Activated CD4-positive, alpha-beta memory T cell treated with anti-CD3 and anti-CD28 coated beads, Interleukin-2, amount 10 ng/mL, durations not matched to agents 7 days and 5 days (primary cell): Measurements from ENCODE around the gene RRBP1. TPM values are rescaled to one million over a fixed set of nuclear protein-coding genes. Genes with fewer than 3 reads are reported as not detected.

ENCODE experiments used
- CTCF ChIA-PET: fragments of 350-600 bp; sonication (Branson Sonifier 250); formaldehyde crosslinking; loops from one replicate; lab custom pipeline; 2021; ENCODE audit warnings: antibody characterized with exemption, inconsistent platforms; lab: Charles Lee
- POLR2A ChIA-PET: fragments of 350-600 bp; sonication (Branson Sonifier 250); formaldehyde crosslinking; loops from one replicate; lab custom pipeline; 2021; ENCODE audit warnings: antibody characterized with exemption; lab: Charles Lee
- DNase-seq: peaks from one replicate; pipeline ENCODE4 v3.0.0-alpha.2; 2020
- H3K27ac Mint-ChIP-seq: one replicate; pipeline ENCODE4 v1.8.0; 2021; ENCODE audit warnings: mild to moderate bottlenecking, mixed read lengths
- H3K27me3 Mint-ChIP-seq: one replicate; pipeline ENCODE4 v1.8.0; 2021; ENCODE audit warnings: mixed read lengths
- H3K36me3 Mint-ChIP-seq: one replicate; pipeline ENCODE4 v1.8.0; 2021; ENCODE audit warnings: low read depth, mixed read lengths
- H3K4me1 Mint-ChIP-seq: one replicate; pipeline ENCODE4 v1.8.0; 2021; ENCODE audit warnings: mixed read lengths
- H3K4me3 Mint-ChIP-seq: one replicate; pipeline ENCODE4 v1.8.0; 2021; ENCODE audit warnings: mild to moderate bottlenecking, mixed read lengths
- H3K9me3 Mint-ChIP-seq: one replicate; pipeline ENCODE4 v1.8.0; 2021; ENCODE audit warnings: mixed read lengths
- total RNA-seq, 2 experiments: library from RNA; stranded (reverse); gene quantifications; one replicate each; pipeline ENCODE4 v1.2.3, GENCODE V29; 2021

RRBP1 gene
- total RNA-seq, 2 experiments from 2014 or later = 82.3 to 85.7 TPM

DNA sequence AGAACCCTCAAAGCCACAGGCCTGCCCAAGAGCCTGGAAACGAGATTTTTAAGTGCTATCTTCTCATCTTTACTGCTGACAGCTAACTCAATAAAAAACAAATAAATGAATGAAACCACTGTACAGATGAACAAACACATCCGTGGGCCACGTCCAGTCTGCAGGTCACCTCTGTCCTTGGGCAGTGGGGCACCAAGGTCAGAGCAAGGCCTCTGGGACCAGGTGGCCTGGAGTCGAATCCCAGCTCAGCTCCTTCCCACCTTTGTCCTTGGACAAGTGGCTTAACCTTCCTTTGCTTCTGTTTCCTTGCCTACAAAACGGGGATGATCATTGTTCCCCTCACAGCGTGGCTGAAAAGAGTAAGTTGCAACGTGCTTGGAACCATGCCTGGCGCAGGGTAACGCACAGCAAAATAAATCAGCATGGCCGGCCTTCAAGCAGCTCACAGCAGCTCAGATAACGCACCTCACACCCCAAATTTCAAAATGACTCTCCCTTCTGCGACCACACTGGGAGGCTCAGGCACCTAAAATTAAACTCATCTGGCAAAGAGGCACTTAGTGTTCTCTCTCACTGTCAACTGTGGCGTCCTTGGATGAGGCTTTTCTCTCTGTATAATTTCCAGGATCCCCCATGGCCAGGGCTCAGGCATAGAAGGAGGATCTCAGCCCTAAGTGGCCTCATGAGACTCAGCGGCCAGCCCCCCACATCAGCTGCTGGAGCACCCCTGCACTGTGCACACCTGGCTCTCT, 35.7 kb downstream of the RRBP1 start:
- no peak for DNase-seq
- Mint-ChIP-seq H3K27ac (no peak overlapping the region), H3K36me3 (peaks cover 7% of the 10 kb centered on the region), H3K9me3 (no peaks in the 10 kb centered on the region), H3K4me3 (no peak overlapping the region), H3K27me3 (no peaks in the 10 kb centered on the region), H3K4me1 (peaks cover 9% of the 10 kb centered on the region)
- CTCF ChIA-PET = interaction anchor here (1.0 kb wide), 1 partner anchor 254 kb away, joined by 3 read pairs; no protein-coding TSS in a partner anchor
- POLR2A ChIA-PET = no interaction called here

DNA sequence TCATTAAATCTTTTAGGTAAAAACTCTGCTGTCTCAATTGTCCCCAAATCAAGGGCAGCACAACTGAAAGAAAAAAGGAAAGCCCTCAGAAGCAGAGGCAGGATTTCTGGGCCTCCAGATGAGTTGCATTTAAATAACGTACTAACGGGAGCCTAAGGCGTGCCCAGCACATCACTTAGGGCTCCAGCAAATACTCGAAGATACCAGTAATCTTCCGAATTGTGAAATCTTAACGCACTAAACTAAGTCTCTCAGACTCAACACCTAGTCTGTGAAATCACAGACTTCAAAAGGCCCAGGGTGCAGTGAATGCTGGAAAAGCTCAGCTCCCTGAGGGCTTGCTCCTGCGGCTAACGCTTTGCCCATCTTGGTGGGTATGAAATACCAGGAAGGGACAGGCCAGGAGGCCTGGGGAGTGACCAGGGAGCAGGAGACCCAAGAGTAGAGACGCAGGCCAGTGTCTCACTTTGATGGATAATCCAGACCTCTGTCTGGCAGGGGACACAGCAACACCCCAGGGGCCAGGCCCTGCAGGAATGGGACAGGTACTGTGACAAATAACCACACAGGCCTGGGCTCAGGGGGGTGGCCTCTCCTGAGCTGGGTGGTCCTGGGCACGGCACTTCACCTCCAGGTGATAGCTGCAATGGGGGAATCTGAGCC, 36.4 kb downstream of the RRBP1 start:
- DNase-seq = no peak
- Mint-ChIP-seq H3K36me3 (peaks cover 6% of the 10 kb centered on the region), H3K9me3 (no peaks in the 10 kb centered on the region), H3K4me3 (no peak overlapping the region), H3K27ac (no peak overlapping the region), H3K27me3 (no peaks in the 10 kb centered on the region), H3K4me1 (peaks cover 7% of the 10 kb centered on the region)
- POLR2A ChIA-PET = no interaction called here
- CTCF ChIA-PET = interaction anchor here (1.0 kb wide), 1 partner anchor 254 kb away, joined by 3 read pairs; no protein-coding TSS in a partner anchor

DNA sequence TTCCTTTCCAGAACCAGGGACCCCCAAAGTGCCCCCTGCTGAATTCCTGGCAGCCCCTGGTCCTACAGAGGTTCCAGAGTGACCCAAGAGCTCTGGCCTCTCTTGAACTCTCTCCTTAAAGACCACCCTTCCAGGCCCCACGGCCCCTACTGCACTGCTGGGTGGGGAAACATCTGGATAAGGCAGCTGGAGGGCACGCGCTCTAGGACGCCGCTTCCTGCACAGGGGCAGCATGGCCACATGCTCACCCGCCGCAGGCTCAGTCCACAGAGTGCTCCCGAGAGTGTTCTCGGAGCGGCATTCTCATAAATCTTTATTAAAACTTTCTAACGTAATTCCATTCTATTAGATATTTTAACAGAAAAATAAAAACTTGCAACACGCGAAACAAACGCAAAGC, 37.0 kb downstream of the RRBP1 start:
- POLR2A ChIA-PET = no interaction called here
- H3K9me3 Mint-ChIP-seq = no peaks in the 10 kb centered on the region
- no peaks in the 10 kb centered on the region for H3K27me3 Mint-ChIP-seq
- CTCF ChIA-PET = no interaction called here
- no peak overlapping the region for H3K4me3 Mint-ChIP-seq
- peaks cover 7% of the 10 kb centered on the region for H3K4me1 Mint-ChIP-seq
- H3K36me3 Mint-ChIP-seq = peaks cover 8% of the 10 kb centered on the region
- H3K27ac Mint-ChIP-seq = no peak overlapping the region
- no peak for DNase-seq

DNA sequence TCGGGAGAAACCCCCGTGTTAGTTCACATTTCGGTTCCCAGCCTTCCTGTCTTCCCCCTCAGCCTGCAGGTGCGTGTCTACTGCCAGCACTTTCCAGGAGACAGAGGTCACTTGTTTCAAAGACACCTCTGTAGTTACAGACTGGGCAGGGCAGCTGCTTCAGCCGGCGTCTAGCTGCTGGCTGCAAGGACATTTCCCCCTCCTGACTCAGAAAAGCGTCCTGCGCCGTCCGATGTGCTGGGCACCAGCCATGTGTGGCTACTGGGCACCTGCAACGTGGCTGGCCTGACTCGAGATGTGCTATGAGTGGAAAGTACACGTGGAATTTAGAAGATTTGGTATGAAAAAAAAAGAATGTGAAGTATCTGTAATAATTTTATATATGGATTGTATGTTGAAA, 37.6 kb downstream of the RRBP1 start:
- peaks cover 8% of the 10 kb centered on the region for H3K36me3 Mint-ChIP-seq
- CTCF ChIA-PET = no interaction called here
- no peak for DNase-seq
- H3K4me1 Mint-ChIP-seq = peaks cover 7% of the 10 kb centered on the region
- H3K27me3 Mint-ChIP-seq = no peaks in the 10 kb centered on the region
- POLR2A ChIA-PET = no interaction called here
- H3K27ac Mint-ChIP-seq = no peak overlapping the region
- H3K4me3 Mint-ChIP-seq = no peak overlapping the region
- H3K9me3 Mint-ChIP-seq = no peaks in the 10 kb centered on the region

DNA sequence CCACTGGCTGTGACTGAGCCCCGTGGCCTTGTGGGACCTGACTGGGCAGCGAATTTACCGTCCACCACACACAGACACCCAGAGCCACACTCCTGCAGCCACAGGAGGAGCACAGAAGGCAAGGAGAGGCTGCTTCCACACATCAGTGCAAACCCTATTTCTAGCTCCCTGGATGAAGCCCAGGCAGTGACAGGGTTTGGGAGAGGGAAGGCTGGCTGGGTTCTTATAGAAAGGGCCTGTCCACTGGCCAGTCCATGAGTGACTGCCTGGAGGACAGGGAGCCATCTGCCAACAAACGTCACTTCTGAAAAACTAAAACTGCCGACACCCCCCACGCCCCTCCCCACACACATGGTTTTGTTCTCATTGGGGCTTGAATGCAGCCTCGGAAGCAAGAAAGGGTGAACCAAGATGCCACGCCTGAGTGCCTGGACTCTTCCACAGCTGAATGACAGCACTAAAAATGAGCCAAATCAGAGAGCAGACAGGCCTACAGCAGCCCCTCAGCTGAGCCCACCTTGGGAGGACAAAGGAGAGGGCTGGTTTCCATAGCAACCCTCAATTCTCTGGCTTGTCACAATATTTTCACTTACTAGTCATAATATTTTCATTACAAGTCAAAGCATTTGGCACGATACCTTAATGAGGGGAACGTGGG, 38.4 kb downstream of the RRBP1 start:
- DNase-seq = no peak
- H3K9me3 Mint-ChIP-seq = no peaks in the 10 kb centered on the region
- H3K36me3 Mint-ChIP-seq = peaks cover 8% of the 10 kb centered on the region
- H3K4me1 Mint-ChIP-seq = peaks cover 2% of the 10 kb centered on the region
- ChIA-PET CTCF (no interaction called here), POLR2A (no interaction called here)
- H3K27ac Mint-ChIP-seq = no peak overlapping the region
- H3K27me3 Mint-ChIP-seq = no peaks in the 10 kb centered on the region
- no peak overlapping the region for H3K4me3 Mint-ChIP-seq

DNA sequence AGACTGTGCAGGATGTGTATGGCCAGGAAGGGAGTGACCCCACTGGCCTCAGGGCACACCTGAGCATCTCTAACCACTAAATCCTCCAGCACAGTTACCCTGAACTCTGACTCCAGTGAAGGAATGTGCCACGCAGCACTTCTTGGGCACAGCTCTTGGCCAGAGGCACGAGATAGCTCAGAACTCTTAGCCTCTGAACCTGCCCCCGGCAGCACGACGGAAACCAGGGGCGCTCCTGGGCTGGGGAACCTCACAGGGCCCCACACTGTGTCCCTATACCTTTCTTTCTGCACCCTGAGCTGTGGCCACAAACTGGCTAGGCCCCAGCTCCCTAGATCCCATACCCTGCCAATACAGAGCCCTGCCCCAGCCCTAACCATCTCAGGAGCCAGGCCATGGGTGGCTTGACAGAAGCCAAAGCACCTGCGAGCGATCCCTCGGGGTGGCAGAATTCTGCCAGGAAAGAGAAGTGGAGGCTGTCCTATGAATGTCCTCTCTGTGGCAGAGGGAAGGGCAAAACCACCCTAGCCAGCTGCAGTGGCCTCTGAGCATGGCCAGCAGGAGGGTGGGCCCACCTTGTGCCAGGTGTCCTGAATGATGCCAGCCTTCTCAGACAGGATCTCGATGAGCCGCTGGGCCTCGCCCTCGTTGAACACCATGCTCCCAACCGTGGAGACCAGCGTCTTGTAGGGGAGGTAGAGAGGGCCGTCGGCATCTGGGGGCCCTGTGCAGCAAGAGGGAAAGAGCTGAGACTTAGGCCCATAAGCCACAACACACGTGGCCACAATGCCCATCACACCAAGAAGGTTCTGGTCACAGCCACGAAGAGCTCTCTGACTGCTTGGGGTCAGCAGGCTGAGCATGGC, 39.4 kb downstream of the RRBP1 start:
- no peak overlapping the region for H3K27ac Mint-ChIP-seq

DNA sequence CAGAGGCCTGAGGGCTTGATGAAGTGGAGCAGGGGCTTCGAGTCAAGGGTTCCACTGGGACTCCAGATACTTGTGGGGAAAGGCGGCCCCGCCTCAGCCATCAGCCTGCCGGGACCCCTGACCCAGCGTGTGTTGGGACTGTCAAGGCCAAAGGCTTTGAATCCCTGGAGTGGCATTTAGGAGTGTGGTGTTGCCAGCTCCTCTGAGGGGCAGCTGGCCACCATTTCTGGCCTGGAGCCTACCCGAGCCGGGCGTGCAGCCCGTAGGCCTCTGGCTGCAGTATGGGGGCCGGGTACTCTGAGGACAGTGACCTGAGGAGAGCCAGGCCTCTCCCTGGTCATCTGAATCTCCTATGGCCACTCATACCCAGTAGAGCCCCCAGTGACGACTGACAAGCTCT, 40.0 kb downstream of the RRBP1 start:
- H3K36me3 Mint-ChIP-seq = peaks cover 8% of the 10 kb centered on the region
- CTCF ChIA-PET = no interaction called here
- no peak overlapping the region for H3K4me3 Mint-ChIP-seq
- no peak overlapping the region for H3K27ac Mint-ChIP-seq
- no peaks in the 10 kb centered on the region for H3K9me3 Mint-ChIP-seq
- H3K4me1 Mint-ChIP-seq = peaks cover 2% of the 10 kb centered on the region
- POLR2A ChIA-PET = no interaction called here
- DNase-seq = no peak
- H3K27me3 Mint-ChIP-seq = no peaks in the 10 kb centered on the region

More for the DNA sequence above, 39.4 kb downstream of the RRBP1 start:
- H3K4me1 Mint-ChIP-seq = peaks cover 2% of the 10 kb centered on the region
- peaks cover 8% of the 10 kb centered on the region for H3K36me3 Mint-ChIP-seq
- CTCF ChIA-PET = no interaction called here
- no peaks in the 10 kb centered on the region for H3K27me3 Mint-ChIP-seq
- DNase-seq = no peak
- POLR2A ChIA-PET = no interaction called here
- H3K9me3 Mint-ChIP-seq = no peaks in the 10 kb centered on the region
- no peak overlapping the region for H3K4me3 Mint-ChIP-seq

DNA sequence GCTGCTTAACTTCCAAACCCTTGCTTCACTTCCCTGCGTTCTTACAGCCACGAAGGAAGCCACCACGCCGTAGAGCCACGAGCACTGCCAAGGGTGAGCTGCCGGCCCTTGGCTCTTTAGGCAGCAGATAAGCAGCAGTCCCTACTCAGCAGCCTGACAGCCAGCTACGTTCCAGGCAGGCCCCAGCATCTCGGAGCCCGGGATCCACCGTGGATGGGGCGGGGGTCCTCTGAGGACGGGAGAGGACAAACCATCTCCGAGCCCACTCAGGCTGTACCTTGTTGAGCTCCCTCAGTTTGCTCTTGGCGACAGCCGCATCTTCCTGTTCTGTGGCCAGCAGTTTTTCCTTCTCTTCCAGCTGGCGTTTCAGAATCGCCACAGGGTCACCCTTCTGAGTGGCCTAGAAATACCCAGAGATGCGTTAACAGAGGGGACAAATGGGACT, 40.5 kb downstream of the RRBP1 start:
- H3K4me3 Mint-ChIP-seq = no peak overlapping the region
- no peaks in the 10 kb centered on the region for H3K9me3 Mint-ChIP-seq
- H3K4me1 Mint-ChIP-seq = no peaks in the 10 kb centered on the region
- H3K27ac Mint-ChIP-seq = no peak overlapping the region
- ChIA-PET CTCF (no interaction called here), POLR2A (no interaction called here)
- no peak for DNase-seq
- peaks cover 8% of the 10 kb centered on the region for H3K36me3 Mint-ChIP-seq
- no peaks in the 10 kb centered on the region for H3K27me3 Mint-ChIP-seq

DNA sequence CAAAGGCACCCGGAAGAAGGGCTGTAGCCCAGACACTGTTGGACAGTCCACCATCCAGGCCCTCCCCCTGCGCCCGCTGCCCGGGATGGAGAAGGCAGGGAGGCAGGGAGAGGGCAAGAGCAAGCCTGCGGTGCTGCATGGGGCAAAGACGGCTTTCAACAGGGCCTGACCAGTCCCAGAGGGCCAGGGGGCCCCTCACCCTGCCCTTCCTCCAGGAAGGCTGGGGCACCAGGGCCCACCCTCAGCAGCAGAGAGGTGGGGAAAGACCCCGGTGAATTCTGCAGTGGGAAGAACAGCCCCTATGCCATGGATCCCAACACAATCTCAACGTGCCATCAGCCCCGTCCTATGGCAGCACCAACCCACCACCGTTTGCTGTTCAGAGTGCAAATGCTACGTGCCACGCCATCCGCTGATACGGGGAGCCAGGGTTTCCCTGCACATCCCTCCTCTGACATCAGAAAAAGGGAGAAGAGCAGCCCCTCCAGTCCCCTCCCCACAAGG, 41.1 kb downstream of the RRBP1 start:
- no peaks in the 10 kb centered on the region for H3K9me3 Mint-ChIP-seq
- H3K27ac Mint-ChIP-seq = no peak overlapping the region
- H3K36me3 Mint-ChIP-seq = peaks cover 13% of the 10 kb centered on the region
- no peaks in the 10 kb centered on the region for H3K27me3 Mint-ChIP-seq
- POLR2A ChIA-PET = no interaction called here
- no peaks in the 10 kb centered on the region for H3K4me1 Mint-ChIP-seq
- no peak overlapping the region for H3K4me3 Mint-ChIP-seq
- CTCF ChIA-PET = no interaction called here
- no peak for DNase-seq

DNA sequence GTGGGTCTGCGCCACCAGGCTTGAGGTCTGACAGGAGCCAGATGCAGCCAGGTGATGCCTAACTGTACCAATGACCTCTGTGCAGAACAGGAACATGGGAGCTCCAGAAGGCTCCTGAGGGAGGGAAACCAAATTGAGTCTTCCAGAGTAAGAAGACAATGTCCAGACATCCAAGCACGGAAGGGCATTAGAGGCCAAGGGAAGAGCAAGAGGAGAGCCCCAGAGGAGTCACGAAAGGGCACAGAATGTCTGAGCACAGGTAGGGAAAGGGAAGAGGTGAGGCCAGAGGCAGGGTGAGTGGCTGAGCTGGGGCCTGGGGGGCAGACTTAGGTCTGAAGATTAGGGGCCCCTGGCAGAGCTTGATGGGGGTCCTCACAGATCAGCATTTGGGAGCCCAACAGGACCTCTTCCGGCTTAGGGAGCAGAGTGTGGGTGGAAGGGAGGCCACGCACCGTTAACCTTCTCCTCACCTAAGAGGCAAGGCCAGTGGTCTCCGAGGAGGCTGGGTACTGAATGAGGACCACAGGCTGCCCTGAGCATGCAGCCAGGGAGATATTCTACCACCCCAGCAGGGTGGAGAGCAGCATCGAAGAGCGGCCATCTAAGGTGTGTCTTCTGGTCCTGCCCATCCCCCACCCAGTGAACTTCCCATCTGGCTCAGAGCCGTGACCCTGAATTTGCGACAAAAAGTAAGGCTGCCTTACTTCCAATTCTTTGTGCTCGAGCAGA, 41.7 kb downstream of the RRBP1 start:
- no peaks in the 10 kb centered on the region for H3K9me3 Mint-ChIP-seq
- POLR2A ChIA-PET = interaction anchor here (1.6 kb wide), 1 partner anchor 17 kb away, joined by 4 read pairs; no protein-coding TSS in a partner anchor
- H3K4me3 Mint-ChIP-seq = no peak overlapping the region
- no peaks in the 10 kb centered on the region for H3K27me3 Mint-ChIP-seq
- H3K27ac Mint-ChIP-seq = no peak overlapping the region
- no peak for DNase-seq
- no peaks in the 10 kb centered on the region for H3K4me1 Mint-ChIP-seq
- H3K36me3 Mint-ChIP-seq = peaks cover 18% of the 10 kb centered on the region
- CTCF ChIA-PET = no interaction called here

DNA sequence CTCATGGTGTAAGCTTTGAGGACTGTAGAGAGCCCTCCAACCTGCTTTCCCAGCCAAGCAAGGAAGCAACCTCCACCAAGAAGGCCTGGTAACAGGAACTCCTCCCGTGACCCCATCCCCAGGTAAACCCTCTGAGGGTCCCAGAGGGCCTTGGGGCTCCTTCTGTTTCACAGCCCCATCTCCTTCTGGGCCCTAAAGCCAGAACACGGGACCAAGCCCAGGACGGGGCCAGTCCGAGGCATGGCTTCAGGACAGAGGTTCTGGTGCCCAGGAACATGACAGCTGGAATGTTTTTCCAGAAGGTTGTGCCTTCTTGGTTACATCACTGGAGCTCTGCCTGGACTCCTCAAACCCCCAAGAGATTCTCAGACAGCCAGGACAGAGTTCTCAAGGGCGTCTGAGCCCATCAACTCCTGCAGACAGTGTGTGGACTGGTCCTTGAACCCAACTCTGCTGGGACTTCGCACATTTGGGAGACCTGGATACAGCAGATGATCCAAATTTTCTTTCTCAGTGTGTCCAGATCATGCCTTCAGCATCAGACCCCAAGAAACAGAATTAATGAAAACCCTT, 43.1 kb downstream of the RRBP1 start:
- Mint-ChIP-seq H3K27ac (no peak overlapping the region), H3K36me3 (peaks cover 23% of the 10 kb centered on the region), H3K27me3 (no peaks in the 10 kb centered on the region), H3K4me3 (no peak overlapping the region), H3K4me1 (no peaks in the 10 kb centered on the region), H3K9me3 (no peaks in the 10 kb centered on the region)
- ChIA-PET CTCF (no interaction called here), POLR2A (interaction anchor here (1.6 kb wide), 1 partner anchor 18 kb away, joined by 4 read pairs; no protein-coding TSS in a partner anchor)
- DNase-seq = no peak
